Testis (tissue), 3 donors: ENCODE data around the gene ZBTB48. TPM values are rescaled to one million over a fixed set of nuclear protein-coding genes. Genes with fewer than 3 reads are reported as not detected.
A peak's percentile ranks its signal among the peaks of the same experiment; 100 is the strongest.

Experiments
- DNase-seq: peaks from one replicate; pipeline ENCODE4 v3.0.0-alpha.2; 2019
- H3K27ac ChIP-seq, 2 donors: fragments of 200-600 bp; sonication (generic); one replicate each; pipeline ENCODE4 v1.5.1; 2019
- H3K27me3 ChIP-seq: fragments of 200-600 bp; sonication (generic); one replicate; pipeline ENCODE4 v1.5.1; 2019
- H3K36me3 ChIP-seq: fragments of 200-600 bp; sonication (generic); one replicate; pipeline ENCODE4 v1.5.1; 2017; ENCODE audit warnings: low read depth; ENCODE audit errors: missing control alignments
- H3K4me1 ChIP-seq: fragments of 200-600 bp; sonication (generic); one replicate; pipeline ENCODE4 v1.5.1; 2019
- H3K4me3 ChIP-seq, 2 donors: fragments of 200-600 bp; sonication (generic); one replicate each; pipeline ENCODE4 v1.5.1; 2017 to 2019
- H3K9me3 ChIP-seq: fragments of 200-600 bp; sonication (generic); one replicate; pipeline ENCODE4 v1.5.1; 2017
- CTCF ChIP-seq, 3 experiments: fragments of 450-650 bp in 2 of 3; fragments of 200-600 bp in 1 of 3; sonication (generic) in 1 of 3; IDR thresholded peaks; one replicate each; pipeline ENCODE4 v1.5.1; 2016 to 2019; ENCODE audit warnings: antibody characterized with exemption in 3 of 3, mild to moderate bottlenecking in 2 of 3, moderate library complexity in 1 of 3
- POLR2A ChIP-seq: fragments of 450-650 bp; IDR thresholded peaks from one replicate; pipeline ENCODE4 v1.6.1; 2017; ENCODE audit warnings: antibody characterized with exemption, mild to moderate bottlenecking, moderate library complexity
- WGBS, 2 donors: methylation state at CpG; one replicate each; pipeline ENCODE4 v1.1.5; 2018; 5-methylcytosine and 5-hydroxymethylcytosine counted together
- intact Hi-C: fragments of 100-400 bp; cut with DNase I; formaldehyde crosslinking; loops from one replicate; pipeline ENCODE4 v1.15.1; 2023; ENCODE audit warnings: low total_unique reads
- polyA plus RNA-seq: library from polyadenylated mRNA; stranded (reverse); fragments of 350-450 nt; fragmentation: Illumina TruSeq; extraction: RNeasy Lipid Tissue Mini Kit (QIAGEN cat#74804); gene quantifications from one replicate; pipeline ENCODE4 v1.2.3, GENCODE V29; 2014; ENCODE audit warnings: low read depth, low replicate concordance; ENCODE audit not compliant: insufficient read depth
- total RNA-seq, 2 donors: library from RNA; depleted of rRNA; stranded (reverse); fragments of >200 nt; gene quantifications; one replicate each; pipeline ENCODE4 v1.2.3, GENCODE V29; 2016

The ZBTB48 gene
- total and polyA plus RNA-seq, 3 donors from 2014 or later = 58.9 to 80.7 (median 70.7) TPM

- WGBS, 2 donors = 49 to 53% methylated on average over 5 of the region's 5 CpGs
- intact Hi-C loops = no loop called here
- no peak for DNase-seq
- H3K9me3 ChIP-seq = no peaks in the 10 kb centered on the region
- TF ChIP-seq CTCF (IDR thresholded peaks at IDR 0.05) (no peak), POLR2A (no peak)
- no peaks in the 10 kb centered on the region for H3K27me3 ChIP-seq
- no peaks in the 10 kb centered on the region for H3K4me1 ChIP-seq
- H3K36me3 ChIP-seq = no peaks in the 10 kb centered on the region
- H3K27ac ChIP-seq = no peak overlapping the region
- no peak overlapping the region for H3K4me3 ChIP-seq
Measured at GRCh38 chr1:6546326-6546725, 33.5 kb upstream of the ZBTB48 start.

GRCh38 chr1:6547301-6547700 lies 32.5 kb upstream of the ZBTB48 start:
- 58 to 69% methylated on average over 4 of the region's 4 CpGs for WGBS, 2 donors
- DNase-seq = no peak
- Histone ChIP-seq H3K27ac (no peak overlapping the region), H3K4me1 (no peaks in the 10 kb centered on the region), H3K27me3 (no peaks in the 10 kb centered on the region), H3K9me3 (no peaks in the 10 kb centered on the region), H3K36me3 (no peaks in the 10 kb centered on the region), H3K4me3 (no peak overlapping the region)
- TF ChIP-seq CTCF (IDR thresholded peaks at IDR 0.05) (no peak), POLR2A (no peak)
- intact Hi-C loops = no loop called here

GRCh38 chr1:6554031-6554906 lies 25.5 kb upstream of the ZBTB48 start, which contains the start of gene NOL9:
NOL9 (minus strand) TSS chr1:6554513; CDS start chr1:6554502, 11 bp downstream.
- peak within 1 kb of the TSS; percentile 96 to 97 for H3K4me3 ChIP-seq
- H3K27me3 ChIP-seq = no peaks in the 10 kb centered on the region
- H3K4me1 ChIP-seq = peaks cover 21% of the 10 kb centered on the region
- intact Hi-C loops = no loop called here
- H3K9me3 ChIP-seq = no peaks in the 10 kb centered on the region
- H3K27ac ChIP-seq = peak within 1 kb of the TSS; percentile 74 to 77
- peak; percentile 95 for DNase-seq
- 2 to 5% methylated on average over 23 to 84 of the region's 87 CpGs for WGBS, 2 donors
- no peaks in the 10 kb centered on the region for H3K36me3 ChIP-seq
- TF ChIP-seq CTCF (IDR thresholded peaks at IDR 0.05) (peak; percentile 94 to 99 (median 98)), POLR2A (no peak)

- Histone ChIP-seq H3K9me3 (no peaks in the 10 kb centered on the region), H3K36me3 (no peaks in the 10 kb centered on the region), H3K27me3 (no peaks in the 10 kb centered on the region), H3K4me3 (peak within 1 kb of the TSS; percentile 96 to 97), H3K4me1 (peaks cover 21% of the 10 kb centered on the region), H3K27ac (peak within 1 kb of the TSS; percentile 74 to 77)
- intact Hi-C loops = no loop called here
- 48 to 61% methylated on average over 6 to 19 of the region's 19 CpGs for WGBS, 2 donors
- TF ChIP-seq CTCF (IDR thresholded peaks at IDR 0.05) (no peak), POLR2A (no peak)
- DNase-seq = peak; percentile 70
Measured at GRCh38 chr1:6554907-6555778, 24.7 kb upstream of the ZBTB48 start, which contains the start of gene TAS1R1. TAS1R1 (plus strand) TSS chr1:6555307; CDS start chr1:6555374, 67 bp downstream.
